Fibroblast of mammary gland (primary cell): ENCODE data around the gene ARFGAP3.
A peak's percentile ranks its signal among the peaks of the same experiment; 100 is the strongest.

ENCODE experiments used
- DNase-seq: peaks from one replicate; pipeline ENCODE4 v3.0.0-alpha.2; 2010; ENCODE audit warnings: low read depth
- H3K4me3 ChIP-seq: 2 replicates; pipeline ENCODE4 v1.5.1; 2011; ENCODE audit warnings: low read depth, mild to moderate bottlenecking, low read length, moderate library complexity; ENCODE audit not compliant: control insufficient read depth
- CTCF ChIP-seq: conservative IDR thresholded peaks from 2 replicates; pipeline ENCODE4 v1.5.1; 2011; ENCODE audit warnings: low read depth, low read length, inconsistent platforms; ENCODE audit not compliant: control insufficient read depth, insufficient read depth

ARFGAP3 gene

GRCh38 chr22:42772647-42773046 is 84.4 kb downstream of the ARFGAP3 start:
- no peak overlapping the region for H3K4me3 ChIP-seq
- TF ChIP-seq CTCF: no peak
- no peak for DNase-seq

- H3K4me3 ChIP-seq: no peak overlapping the region
- DNase-seq: no peak
- TF ChIP-seq CTCF: no peak
Observed at GRCh38 chr22:42770941-42771647, 86.0 kb downstream of the ARFGAP3 start.

DNA sequence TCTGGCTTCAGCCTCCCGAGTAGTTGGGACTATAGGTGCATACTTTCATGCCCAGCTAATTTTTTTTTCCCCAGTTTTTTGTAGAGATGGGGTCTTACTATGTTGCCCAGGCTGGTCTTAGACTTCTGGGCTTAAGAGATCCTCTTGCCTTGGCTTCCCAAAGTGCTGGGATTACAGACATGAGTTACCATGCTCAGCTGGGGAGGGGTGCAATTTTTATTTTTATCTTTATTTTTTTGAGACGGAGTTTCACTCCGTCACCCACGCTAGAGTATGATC is 86.7 kb downstream of the ARFGAP3 start:
- no peak for TF ChIP-seq CTCF
- H3K4me3 ChIP-seq: no peak overlapping the region
- DNase-seq: no peak

DNA sequence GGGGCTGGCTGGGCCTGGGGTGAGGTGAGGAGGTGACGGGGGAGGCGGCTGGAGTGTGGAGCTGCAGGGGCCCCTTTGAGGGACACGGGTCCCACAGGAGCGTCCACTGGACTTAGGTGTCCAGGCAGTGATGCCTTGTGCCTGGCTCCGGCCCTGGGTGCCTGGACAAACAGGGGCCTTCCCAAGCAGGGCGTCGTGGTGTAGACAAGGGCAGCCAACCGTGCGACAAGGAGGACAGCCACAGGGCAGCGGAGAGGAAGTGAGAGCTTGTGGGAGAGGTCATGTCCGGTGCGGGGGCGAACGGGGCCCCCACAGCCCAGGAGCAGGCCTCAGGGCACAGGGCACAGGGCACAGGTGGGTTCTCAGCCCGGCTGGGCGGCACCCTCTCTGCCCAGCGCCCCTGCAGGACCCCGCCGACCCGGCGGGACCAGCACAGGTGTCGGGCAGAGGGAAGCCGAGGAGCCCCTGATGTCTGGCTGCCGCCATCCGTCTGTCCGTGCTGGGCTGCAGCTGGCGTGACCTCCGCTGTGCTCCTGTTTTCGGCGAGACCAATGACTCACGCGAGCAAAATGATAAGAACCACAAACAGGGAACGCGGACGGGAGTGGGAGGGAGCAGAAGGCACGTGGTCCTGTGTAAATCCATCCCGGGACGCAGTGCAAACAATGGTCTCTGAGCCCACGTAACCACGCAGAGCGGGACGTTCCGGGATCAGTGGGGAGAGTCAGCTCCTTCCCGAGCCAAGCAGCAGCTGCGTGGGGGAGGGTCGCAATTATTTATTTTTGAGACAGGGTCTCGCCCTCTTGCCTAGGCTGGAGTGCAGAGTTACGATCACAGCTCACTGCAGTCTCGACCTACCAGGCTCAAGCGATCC is 87.3 kb downstream of the ARFGAP3 start:
- H3K4me3 ChIP-seq: peak overlapping the region; percentile 3
- DNase-seq: peak; percentile 87
- no peak for TF ChIP-seq CTCF

- TF ChIP-seq CTCF: no peak
- H3K4me3 ChIP-seq: no peak overlapping the region
- no peak for DNase-seq
Observed at GRCh38 chr22:42769238-42769573, 87.9 kb downstream of the ARFGAP3 start.

GRCh38 chr22:42768385-42769035 is 88.6 kb downstream of the ARFGAP3 start:
- no peak for DNase-seq
- no peak for TF ChIP-seq CTCF

More at GRCh38 chr22:42768385-42769035, 88.6 kb downstream of the ARFGAP3 start:
- no peak overlapping the region for H3K4me3 ChIP-seq
